ENCODE results near the gene SERPINB7.

DNA sequence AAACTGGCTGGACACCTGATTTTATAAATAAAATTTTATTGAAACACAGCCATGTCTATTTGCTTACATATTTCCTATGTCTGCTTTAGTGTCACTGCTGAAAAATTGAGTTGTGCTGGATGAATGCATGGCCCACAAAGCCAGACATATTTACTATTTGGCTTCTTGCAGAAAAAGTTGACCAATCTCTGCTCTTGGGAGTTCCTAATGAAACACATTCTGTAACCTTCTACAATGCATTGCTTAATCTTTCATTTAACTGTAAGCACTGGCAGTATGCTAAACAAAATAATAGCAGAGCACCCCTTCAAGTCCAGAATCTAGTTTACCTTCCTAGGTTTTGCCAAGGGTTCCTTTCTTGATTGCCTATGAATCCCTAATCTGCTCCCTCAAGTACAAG is 17.7 kb upstream of the SERPINB7 start:
- no peak for TF ChIP-seq CBX3 (IDR thresholded peaks at IDR 0.05; ENCODE audit: low read depth)
- TF ChIP-seq EZH2 (IDR thresholded peaks at IDR 0.05): no peak
- TF ChIP-seq, protein P1, sequence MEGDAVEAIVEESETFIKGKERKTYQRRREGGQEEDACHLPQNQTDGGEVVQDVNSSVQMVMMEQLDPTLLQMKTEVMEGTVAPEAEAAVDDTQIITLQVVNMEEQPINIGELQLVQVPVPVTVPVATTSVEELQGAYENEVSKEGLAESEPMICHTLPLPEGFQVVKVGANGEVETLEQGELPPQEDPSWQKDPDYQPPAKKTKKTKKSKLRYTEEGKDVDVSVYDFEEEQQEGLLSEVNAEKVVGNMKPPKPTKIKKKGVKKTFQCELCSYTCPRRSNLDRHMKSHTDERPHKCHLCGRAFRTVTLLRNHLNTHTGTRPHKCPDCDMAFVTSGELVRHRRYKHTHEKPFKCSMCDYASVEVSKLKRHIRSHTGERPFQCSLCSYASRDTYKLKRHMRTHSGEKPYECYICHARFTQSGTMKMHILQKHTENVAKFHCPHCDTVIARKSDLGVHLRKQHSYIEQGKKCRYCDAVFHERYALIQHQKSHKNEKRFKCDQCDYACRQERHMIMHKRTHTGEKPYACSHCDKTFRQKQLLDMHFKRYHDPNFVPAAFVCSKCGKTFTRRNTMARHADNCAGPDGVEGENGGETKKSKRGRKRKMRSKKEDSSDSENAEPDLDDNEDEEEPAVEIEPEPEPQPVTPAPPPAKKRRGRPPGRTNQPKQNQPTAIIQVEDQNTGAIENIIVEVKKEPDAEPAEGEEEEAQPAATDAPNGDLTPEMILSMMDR (IDR thresholded peaks at IDR 0.05 in 2 of 3, conservative IDR thresholded peaks at IDR 0.05 in 1 of 3; ENCODE audit: borderline replicate concordance in 1 of 3, insufficient read depth in 1 of 3, low read depth in 2 of 3, low read length in 2 of 3): no peak
- no peak for TF ChIP-seq SP1 (IDR thresholded peaks at IDR 0.05; ENCODE audit: low read depth)
- no peak for TF ChIP-seq POLR2A (IDR thresholded peaks at IDR 0.05; ENCODE audit: borderline replicate concordance, extremely low read depth, insufficient read depth, insufficient read length)
